HepG2 (cell line): ENCODE measurements around the gene SCFD1. TPM values are rescaled to one million over a fixed set of nuclear protein-coding genes. Genes with fewer than 3 reads are reported as not detected.

Source experiments
- EEA1 ChIP-seq: sonication (generic); formaldehyde crosslinking; IDR thresholded peaks from 2 replicates; pipeline ENCODE4 v1.5.1; 2020; ENCODE audit warnings: mild to moderate bottlenecking, missing genetic modification reagents, borderline replicate concordance
- HES4 ChIP-seq: sonication (generic); formaldehyde crosslinking; IDR thresholded peaks from 2 replicates; pipeline ENCODE4 v1.9.0; 2021; ENCODE audit warnings: mild to moderate bottlenecking, missing genetic modification reagents, borderline replicate concordance
- IRF9 ChIP-seq: sonication (generic); formaldehyde crosslinking; IDR thresholded peaks from 2 replicates; pipeline ENCODE4 v1.8.0; 2022; ENCODE audit warnings: missing genetic modification reagents, mild to moderate bottlenecking, borderline replicate concordance
- TRIM24 ChIP-seq: sonication (generic); formaldehyde crosslinking; IDR thresholded peaks from 2 replicates; pipeline ENCODE4 v1.8.0; 2022; ENCODE audit warnings: mild to moderate bottlenecking, missing genetic modification reagents
- ZBTB20 ChIP-seq: sonication (generic); formaldehyde crosslinking; IDR thresholded peaks from 2 replicates; pipeline ENCODE4 v1.8.1; 2023; ENCODE audit warnings: missing genetic modification reagents, low read depth, mild to moderate bottlenecking, borderline replicate concordance
- ZIK1 ChIP-seq: sonication (generic); formaldehyde crosslinking; IDR thresholded peaks from 2 replicates; pipeline ENCODE4 v1.5.0; 2020; ENCODE audit warnings: mild to moderate bottlenecking, low read depth, missing genetic modification reagents, borderline replicate concordance
- ZNF350 ChIP-seq: sonication (generic); formaldehyde crosslinking; IDR thresholded peaks from 2 replicates; pipeline ENCODE4 v1.4.0; 2020; ENCODE audit warnings: mild to moderate bottlenecking, low read depth, missing genetic modification reagents, borderline replicate concordance
- ZNF644 ChIP-seq: IDR thresholded peaks from 2 replicates; pipeline ENCODE4 v1.6.1; 2016; ENCODE audit warnings: low read depth
- ZNF776 ChIP-seq: sonication (generic); formaldehyde crosslinking; IDR thresholded peaks from 2 replicates; pipeline ENCODE4 v1.4.0; 2020; ENCODE audit warnings: mild to moderate bottlenecking, missing genetic modification reagents
- ZSCAN12 ChIP-seq: sonication (generic); formaldehyde crosslinking; IDR thresholded peaks from 2 replicates; pipeline ENCODE4 v1.9.0; 2021; ENCODE audit warnings: mild to moderate bottlenecking, missing genetic modification reagents
- polyA plus RNA-seq, 8 experiments: library from polyadenylated mRNA; depleted of rRNA in 3 of 8; stranded (reverse) in 7 of 8; unstranded in 1 of 8; fragments of >200 nt; fragmentation: Illumina TruSeq in 4 of 8; extraction: Trizol in 4 of 8; gene quantifications; 2 replicates each; pipeline versions ENCODE4 v1.2.1 to v1.2.3, GENCODE V29; 2011 to 2016; ENCODE audit warnings: low read depth in 4 of 8, missing spikeins in 1 of 8, mixed read lengths in 1 of 8; ENCODE audit not compliant: insufficient read depth in 1 of 8
- total RNA-seq, 5 experiments: library from RNA; depleted of rRNA; stranded (reverse); fragments of >200 nt; fragmentation: Illumina TruSeq; extraction: Trizol; gene quantifications; 2 replicates each; pipeline ENCODE4 v1.2.3, GENCODE V29; 2016; ENCODE audit warnings: low read depth in 1 of 5
- TF ChIP-seq, protein P1 (sequence below): sonication (generic); formaldehyde crosslinking; IDR thresholded peaks from 2 replicates; pipeline ENCODE4 v1.5.0; 2020; ENCODE audit warnings: mild to moderate bottlenecking, missing genetic modification reagents, borderline replicate concordance
- TF ChIP-seq, protein P2 (sequence below): sonication (generic); formaldehyde crosslinking; IDR thresholded peaks from 2 replicates; pipeline ENCODE4 v1.4.0; 2020; ENCODE audit warnings: missing genetic modification reagents
- TF ChIP-seq, protein P3 (sequence below): sonication (generic); formaldehyde crosslinking; IDR thresholded peaks from 2 replicates; pipeline ENCODE4 v1.5.0; 2020; ENCODE audit warnings: mild to moderate bottlenecking, missing genetic modification reagents
- TF ChIP-seq, protein P4 (sequence below): sonication (generic); formaldehyde crosslinking; IDR thresholded peaks from 2 replicates; pipeline ENCODE4 v1.4.0; 2020; ENCODE audit warnings: mild to moderate bottlenecking, missing genetic modification reagents, borderline replicate concordance

The SCFD1 gene
- total and polyA plus RNA-seq, 2 of the 13 experiments (the other 11 are each of a cell fraction or from before 2014, with no cell fraction given) = 235 to 256 TPM

DNA sequence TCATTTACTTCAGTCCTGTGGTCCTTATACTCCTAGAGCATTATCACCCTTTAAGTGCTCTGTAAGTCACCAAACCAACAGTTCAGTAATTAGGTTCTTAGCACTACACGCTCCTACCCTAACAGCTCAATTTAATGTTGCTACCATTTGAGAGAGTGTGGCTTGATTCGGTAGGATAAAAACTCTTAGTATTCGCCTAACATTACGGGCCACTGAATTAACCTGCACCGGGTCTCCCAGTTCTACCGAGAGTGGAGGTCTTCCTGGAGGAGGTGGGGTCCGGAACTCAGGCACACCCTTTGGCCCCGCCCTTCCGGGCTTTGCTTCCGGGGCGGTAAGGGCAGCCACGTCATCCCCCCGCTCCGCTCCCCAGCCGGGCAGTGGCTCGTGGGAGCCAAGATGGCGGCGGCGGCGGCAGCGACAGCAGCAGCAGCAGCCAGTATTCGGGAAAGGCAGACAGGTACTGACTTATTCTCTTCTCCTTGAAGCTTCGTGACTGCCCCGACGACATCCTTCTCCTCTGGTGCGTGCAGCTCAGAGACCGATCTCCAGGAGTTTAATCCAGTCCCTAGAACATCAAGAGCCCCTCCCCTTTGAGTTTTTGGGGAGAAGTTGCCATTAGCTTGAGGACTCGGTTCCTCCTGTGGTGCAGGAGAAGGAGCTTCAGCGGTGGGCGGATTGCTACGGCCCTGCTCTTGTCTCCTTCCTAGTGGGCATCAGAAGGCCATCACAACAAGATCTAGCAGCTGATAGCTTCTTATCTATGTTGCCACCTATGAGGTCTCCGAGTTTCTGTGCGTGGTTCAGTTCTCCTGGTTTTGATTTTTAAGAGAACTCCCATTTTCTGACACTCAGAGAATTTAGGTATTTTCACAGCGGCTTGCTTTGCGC is at the start of gene SCFD1 (continued):
- TF ChIP-seq ZBTB20 = peak; percentile 85; the same call in 1 of the 2 replicates
- TF ChIP-seq IRF9 = peak; percentile 99
- TF ChIP-seq ZNF644 = peak; percentile 89
- no peak for TF ChIP-seq TRIM24 (CRISPR knock-in tag)
- peak; percentile 96; the same call in 1 of the 2 replicates for TF ChIP-seq HES4
- TF ChIP-seq, protein P1, sequence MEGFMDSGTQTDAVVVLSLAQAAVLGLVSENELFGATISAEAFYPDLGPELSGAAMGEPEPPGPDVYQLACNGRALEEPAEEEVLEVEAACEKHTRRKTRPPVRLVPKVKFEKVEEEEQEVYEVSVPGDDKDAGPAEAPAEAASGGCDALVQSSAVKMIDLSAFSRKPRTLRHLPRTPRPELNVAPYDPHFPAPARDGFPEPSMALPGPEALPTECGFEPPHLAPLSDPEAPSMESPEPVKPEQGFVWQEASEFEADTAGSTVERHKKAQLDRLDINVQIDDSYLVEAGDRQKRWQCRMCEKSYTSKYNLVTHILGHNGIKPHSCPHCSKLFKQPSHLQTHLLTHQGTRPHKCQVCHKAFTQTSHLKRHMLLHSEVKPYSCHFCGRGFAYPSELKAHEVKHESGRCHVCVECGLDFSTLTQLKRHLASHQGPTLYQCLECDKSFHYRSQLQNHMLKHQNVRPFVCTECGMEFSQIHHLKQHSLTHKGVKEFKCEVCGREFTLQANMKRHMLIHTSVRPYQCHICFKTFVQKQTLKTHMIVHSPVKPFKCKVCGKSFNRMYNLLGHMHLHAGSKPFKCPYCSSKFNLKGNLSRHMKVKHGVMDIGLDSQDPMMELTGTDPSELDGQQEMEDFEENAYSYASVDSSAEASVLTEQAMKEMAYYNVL (CRISPR knock-in tag) = peak; percentile 92
- TF ChIP-seq, protein P2, sequence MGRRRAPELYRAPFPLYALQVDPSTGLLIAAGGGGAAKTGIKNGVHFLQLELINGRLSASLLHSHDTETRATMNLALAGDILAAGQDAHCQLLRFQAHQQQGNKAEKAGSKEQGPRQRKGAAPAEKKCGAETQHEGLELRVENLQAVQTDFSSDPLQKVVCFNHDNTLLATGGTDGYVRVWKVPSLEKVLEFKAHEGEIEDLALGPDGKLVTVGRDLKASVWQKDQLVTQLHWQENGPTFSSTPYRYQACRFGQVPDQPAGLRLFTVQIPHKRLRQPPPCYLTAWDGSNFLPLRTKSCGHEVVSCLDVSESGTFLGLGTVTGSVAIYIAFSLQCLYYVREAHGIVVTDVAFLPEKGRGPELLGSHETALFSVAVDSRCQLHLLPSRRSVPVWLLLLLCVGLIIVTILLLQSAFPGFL (CRISPR knock-in tag) = no peak; the same call in 1 of the 2 replicates
- peak; percentile 93 for TF ChIP-seq ZSCAN12 (CRISPR knock-in tag)
- no peak; the same call in 1 of the 2 replicates for TF ChIP-seq ZNF776 (CRISPR knock-in tag)
- TF ChIP-seq, protein P3, sequence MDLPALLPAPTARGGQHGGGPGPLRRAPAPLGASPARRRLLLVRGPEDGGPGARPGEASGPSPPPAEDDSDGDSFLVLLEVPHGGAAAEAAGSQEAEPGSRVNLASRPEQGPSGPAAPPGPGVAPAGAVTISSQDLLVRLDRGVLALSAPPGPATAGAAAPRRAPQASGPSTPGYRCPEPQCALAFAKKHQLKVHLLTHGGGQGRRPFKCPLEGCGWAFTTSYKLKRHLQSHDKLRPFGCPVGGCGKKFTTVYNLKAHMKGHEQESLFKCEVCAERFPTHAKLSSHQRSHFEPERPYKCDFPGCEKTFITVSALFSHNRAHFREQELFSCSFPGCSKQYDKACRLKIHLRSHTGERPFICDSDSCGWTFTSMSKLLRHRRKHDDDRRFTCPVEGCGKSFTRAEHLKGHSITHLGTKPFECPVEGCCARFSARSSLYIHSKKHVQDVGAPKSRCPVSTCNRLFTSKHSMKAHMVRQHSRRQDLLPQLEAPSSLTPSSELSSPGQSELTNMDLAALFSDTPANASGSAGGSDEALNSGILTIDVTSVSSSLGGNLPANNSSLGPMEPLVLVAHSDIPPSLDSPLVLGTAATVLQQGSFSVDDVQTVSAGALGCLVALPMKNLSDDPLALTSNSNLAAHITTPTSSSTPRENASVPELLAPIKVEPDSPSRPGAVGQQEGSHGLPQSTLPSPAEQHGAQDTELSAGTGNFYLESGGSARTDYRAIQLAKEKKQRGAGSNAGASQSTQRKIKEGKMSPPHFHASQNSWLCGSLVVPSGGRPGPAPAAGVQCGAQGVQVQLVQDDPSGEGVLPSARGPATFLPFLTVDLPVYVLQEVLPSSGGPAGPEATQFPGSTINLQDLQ (CRISPR knock-in tag) = no peak; the same call in 1 of the 2 replicates
- TF ChIP-seq, protein P4, sequence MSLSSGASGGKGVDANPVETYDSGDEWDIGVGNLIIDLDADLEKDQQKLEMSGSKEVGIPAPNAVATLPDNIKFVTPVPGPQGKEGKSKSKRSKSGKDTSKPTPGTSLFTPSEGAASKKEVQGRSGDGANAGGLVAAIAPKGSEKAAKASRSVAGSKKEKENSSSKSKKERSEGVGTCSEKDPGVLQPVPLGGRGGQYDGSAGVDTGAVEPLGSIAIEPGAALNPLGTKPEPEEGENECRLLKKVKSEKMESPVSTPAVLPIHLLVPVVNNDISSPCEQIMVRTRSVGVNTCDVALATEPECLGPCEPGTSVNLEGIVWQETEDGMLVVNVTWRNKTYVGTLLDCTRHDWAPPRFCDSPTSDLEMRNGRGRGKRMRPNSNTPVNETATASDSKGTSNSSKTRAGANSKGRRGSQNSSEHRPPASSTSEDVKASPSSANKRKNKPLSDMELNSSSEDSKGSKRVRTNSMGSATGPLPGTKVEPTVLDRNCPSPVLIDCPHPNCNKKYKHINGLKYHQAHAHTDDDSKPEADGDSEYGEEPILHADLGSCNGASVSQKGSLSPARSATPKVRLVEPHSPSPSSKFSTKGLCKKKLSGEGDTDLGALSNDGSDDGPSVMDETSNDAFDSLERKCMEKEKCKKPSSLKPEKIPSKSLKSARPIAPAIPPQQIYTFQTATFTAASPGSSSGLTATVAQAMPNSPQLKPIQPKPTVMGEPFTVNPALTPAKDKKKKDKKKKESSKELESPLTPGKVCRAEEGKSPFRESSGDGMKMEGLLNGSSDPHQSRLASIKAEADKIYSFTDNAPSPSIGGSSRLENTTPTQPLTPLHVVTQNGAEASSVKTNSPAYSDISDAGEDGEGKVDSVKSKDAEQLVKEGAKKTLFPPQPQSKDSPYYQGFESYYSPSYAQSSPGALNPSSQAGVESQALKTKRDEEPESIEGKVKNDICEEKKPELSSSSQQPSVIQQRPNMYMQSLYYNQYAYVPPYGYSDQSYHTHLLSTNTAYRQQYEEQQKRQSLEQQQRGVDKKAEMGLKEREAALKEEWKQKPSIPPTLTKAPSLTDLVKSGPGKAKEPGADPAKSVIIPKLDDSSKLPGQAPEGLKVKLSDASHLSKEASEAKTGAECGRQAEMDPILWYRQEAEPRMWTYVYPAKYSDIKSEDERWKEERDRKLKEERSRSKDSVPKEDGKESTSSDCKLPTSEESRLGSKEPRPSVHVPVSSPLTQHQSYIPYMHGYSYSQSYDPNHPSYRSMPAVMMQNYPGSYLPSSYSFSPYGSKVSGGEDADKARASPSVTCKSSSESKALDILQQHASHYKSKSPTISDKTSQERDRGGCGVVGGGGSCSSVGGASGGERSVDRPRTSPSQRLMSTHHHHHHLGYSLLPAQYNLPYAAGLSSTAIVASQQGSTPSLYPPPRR (CRISPR knock-in tag) = 0 out of 2 replicates have a peak, but pooled peaks have one; percentile 69
- peak; percentile 97; the same call in 1 of the 2 replicates for TF ChIP-seq EEA1 (CRISPR knock-in tag)
- TF ChIP-seq ZNF350 (CRISPR knock-in tag) = peak; percentile 100
- TF ChIP-seq ZIK1 (CRISPR knock-in tag) = peak; percentile 100
